HUDEP-2 (cell line): ENCODE measurements around the gene NR2F1-AS1.

Experiments
- DNase-seq, 76 experiments: peaks; one replicate each; lab custom pipeline; 2025; ENCODE audit not compliant: unreplicated experiment in 76 of 76; lab: John Stamatoyannopoulos, UW

The NR2F1-AS1 gene

DNA sequence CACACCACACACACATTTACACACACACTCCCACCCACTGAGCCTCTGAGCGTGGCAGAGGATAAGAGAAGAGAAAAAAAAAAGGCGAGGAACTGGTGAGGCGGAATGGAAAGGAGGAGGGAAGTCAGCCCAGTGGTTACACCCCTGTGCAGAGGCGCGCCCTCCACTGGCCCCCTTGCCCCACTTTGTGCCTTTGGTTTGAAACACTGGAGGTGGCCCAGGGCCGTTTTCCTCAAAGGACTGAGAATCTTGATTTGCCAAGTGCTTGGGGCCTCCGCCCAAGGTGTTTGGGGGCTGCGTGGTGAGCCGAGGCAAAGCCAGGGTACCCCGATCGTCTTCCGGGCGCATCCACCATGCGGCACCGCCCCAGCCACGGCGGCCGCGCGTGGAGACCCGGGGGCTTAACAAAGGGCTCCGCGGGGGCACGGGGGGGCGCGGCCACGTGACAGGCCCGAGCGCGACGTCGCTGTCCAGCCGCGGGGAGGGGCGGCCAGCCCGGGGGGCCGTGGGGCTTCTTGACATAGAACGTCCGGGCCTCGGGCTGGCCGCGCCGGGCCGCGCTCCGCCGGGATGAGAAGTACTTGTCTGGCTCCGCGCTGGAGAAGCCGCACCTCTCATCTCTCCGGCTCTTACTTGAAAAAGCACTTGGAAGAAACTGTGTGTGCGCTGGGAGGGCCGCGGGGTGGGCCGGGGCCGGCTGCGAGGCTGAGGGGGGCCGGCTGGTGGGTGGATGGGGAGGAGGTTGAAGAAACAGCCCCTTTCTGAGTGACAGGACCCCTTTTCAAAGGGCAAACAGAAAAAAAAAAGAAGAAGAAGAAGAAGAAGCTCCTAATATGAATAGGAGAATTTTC, 23.0 kb upstream of the NR2F1-AS1 start:
- no peak for DNase-seq

DNA sequence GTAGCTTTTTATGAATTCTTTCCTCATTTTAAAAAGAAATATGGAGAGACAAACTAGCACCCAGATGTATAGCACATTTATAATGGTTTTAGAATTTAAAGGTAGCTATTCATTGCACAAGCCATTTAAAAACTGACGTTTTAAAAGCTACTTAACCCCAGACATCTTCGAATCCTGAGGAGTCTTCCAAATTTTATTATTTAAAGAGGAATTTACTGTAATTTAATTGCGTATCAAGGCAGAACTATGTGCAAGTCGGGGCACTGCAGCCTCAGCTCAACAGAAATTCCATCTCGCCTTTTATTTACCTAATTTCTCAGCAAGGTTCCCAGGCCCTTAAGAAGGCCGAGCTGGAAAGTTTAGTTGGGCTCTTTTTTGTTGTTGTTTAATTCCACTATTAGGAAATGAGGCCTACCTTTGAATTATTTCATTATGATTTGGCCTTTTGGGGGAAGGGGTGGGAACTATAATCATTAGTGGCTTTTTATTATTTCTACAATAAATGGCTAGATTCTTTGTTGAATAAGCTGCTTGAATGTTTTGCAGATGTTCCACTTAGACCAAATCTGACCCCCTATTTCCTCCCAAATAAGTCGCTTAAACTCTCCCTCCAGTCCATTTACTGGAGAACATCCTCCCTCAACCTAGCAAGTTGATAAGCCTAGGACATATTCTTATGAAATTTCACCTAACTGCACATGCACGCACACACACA, 22.2 kb upstream of the NR2F1-AS1 start:
- DNase-seq: no peak

DNA sequence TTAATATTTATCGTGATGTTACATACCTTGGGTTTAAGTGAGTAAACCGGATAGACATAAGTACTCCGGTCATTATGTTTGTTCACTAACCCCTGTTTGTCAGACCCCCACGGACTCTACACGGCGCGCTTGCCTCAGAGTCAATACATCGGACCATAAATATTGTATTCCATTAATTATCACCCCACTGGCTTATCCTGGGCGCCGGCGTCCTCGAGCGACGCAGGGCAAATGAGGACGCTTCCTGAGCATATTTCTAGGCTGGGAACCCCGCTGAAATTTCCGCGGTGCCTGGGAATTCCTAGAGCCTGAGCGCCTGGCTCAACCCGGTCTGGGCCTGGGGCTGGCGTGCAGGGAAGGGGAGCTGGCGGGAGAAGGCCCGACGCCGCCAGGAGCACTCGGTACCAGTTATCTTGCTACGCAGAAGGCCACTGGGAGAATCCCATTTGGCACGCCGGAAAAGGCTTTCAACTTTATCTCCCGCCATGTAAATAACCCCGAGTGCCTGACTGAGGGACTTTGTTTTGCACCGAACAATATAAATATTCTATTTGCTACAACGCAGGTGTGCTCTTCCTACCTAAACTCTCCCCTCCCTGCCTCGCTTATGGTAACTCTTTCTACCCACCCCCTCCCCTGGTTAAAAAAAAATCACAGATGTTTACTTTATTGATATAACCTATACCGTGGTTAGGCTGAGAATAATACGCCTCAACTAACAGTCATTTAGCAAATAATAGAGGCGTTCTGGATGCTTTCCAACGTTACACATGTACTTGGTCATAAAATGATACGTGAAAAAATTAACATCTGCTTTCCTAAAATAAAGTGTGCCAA, 21.4 kb upstream of the NR2F1-AS1 start:
- DNase-seq: no peak

DNA sequence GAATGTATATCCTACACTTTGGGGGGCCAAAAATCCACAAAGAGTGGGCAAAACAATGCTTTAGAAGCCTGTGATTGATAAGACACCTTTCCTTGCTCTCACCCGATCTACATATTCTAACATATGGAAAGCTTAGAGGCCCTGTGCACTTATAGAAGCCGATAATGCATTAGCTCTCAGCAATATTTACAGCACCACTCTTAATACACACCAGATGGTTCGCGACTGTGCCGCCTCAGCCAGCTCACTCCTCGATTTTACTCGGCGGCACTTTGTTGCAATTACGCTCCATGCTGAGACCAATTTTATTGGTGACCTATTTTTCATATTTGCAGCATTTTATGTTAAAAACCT, 20.8 kb upstream of the NR2F1-AS1 start:
- no peak for DNase-seq

DNA sequence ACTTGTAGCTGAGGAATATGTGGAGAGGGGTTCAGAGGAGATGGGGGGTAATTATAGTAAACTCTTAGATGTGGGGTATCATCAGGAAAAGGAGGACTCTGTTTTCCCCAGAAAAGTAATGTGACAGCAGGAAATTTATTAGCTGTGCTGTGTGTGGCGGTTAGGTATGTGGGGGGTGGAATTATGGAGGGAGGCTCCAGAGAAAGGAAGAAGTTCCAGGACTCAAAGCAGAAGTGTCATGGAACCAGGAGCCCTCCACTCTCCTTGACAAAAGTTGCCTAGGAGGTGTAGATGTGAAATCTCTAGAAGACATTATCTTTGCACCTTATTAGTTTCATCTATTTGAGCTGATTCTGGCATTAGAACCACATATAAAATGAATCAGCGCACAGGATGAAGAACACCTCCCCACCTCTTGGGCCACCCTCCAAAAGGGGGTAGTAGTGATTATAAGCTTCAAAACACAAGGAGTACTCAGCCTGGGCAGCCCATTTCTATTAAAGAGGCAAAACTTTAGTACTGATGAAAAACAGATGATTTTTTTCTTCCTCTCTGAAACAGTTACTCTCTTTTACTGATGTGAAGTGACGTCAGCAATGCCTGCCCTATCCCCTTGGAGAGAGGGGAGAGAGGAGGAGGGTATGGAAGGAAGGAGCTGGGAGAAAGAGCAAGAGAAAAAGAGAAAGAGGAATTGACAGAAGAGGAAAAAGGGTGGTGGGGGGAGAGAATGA, 20.2 kb upstream of the NR2F1-AS1 start:
- DNase-seq: no peak

DNA sequence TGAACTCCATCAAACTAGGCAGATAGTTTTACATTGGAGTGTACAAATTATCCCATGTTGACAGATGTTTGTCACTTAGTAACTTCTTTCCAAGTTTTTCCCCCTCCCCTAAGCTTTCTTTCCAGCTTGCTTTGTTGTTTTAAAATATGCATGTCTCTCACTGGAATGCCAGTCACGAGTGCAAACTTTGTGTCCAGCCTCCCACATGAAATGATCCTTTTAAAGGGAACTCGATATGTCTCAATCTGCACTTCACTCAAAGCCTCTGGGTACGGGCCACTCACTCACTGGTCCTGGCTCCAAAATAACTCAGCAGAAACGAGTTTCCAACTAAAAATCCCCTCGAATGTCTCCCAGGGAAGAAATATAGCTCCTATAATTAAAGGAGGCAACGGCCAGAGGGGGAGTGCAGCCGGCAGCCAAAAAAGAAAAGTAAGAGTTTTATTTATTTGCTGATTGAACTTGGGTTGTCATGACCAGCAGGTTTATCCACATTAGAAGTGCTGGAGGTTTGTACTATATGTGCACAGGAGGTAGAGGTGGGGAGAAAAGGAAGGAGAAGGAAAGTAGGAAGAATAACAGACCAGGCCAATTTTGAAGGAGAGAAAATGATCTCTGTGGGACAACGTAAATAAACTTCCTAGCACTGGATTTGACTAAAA, 19.5 kb upstream of the NR2F1-AS1 start:
- no peak for DNase-seq

DNA sequence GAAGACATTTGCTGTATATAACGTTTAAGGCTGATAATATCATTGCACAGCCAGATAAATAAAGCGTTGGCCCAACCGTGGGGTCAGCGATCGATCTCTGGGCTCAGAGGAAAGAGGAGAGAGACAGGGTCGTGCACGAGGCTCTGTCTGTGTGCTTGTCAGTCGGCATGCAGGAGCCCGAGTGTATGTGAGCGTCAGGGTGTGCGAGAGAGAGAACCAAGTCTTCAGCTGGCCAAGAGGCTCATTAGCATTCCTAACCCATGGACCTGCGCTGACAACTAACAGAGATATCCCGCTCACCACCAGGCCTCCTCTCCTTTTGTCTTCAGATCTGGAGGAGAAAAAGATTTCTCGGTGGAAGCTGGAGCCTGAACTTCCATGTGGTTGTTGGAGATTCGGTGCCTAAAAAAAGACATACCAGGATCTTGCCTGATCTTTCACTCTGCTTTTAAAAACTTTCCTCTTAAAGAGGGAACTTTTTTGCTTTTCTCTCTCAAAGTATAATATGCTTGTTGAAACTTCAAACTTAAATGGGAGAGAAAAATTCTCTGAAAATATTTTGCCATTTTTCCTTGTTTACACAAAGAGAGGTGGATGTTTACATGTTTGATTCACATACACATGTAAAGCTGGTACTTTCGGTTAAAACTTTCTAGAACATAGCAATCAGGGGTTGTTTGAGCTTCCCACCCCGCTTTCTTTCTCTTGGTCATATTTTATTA, 18.5 kb upstream of the NR2F1-AS1 start:
- no peak for DNase-seq

DNA sequence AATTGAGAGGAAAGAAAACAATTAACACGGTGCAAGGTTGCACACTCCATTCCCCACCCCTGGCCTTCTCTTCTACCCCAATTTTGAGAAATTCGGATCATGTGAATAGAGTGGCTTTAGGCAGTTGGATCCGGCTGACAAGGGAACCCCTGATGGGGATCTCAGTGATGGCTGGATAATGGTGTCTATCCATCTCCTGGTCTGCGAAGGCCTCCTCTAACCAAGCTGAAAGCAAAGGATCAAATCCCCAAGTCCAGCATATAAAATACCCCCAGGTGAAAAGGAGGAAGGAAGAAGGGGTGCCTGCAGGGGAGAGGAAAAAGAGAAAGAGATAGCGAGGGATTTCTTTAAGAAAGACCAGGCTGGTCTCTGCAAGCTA, 18.0 kb upstream of the NR2F1-AS1 start:
- DNase-seq: no peak

DNA sequence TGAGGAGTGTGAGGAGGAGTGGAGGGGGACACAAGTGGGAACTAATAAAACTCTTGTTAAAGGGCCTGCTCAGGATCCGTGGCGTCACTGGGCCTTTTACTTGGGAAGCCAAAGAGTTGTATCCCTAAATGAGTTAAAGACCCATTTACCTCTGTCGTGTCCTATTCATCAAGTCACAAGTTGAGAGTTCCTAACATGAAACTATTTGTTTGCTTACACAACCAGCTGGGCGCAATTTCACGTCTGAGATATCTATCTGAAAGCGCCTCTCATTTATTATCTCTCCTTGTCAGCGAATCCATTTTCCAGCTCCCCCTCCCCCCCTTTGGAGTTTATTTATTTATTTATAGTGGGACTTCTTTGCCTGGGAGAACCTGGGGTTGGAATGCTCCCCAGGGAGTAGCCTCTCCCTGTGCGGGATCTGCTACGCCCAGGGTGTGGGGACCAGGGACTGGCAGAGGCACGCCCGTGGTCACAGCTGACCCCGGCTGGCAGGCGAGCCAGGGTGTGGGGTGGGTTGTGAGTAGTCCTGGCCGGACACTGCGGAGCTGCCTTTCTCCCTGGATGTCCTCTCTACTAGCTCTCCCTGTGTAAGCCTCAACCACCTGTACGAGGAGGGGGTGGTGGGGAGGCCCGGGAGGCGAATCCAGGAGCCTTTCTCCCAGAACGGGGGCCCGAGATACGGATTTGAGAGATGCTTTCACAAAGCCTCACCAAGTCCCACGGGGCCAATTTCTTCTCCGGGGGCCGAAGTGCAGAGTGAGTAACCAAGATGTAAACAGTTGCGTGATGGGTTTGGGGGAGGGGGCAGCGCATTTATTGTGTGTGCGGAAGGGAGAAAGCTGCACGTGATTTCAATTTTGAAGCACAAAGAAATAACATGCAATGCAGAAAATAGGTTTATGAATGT, 17.3 kb upstream of the NR2F1-AS1 start:
- no peak for DNase-seq

DNA sequence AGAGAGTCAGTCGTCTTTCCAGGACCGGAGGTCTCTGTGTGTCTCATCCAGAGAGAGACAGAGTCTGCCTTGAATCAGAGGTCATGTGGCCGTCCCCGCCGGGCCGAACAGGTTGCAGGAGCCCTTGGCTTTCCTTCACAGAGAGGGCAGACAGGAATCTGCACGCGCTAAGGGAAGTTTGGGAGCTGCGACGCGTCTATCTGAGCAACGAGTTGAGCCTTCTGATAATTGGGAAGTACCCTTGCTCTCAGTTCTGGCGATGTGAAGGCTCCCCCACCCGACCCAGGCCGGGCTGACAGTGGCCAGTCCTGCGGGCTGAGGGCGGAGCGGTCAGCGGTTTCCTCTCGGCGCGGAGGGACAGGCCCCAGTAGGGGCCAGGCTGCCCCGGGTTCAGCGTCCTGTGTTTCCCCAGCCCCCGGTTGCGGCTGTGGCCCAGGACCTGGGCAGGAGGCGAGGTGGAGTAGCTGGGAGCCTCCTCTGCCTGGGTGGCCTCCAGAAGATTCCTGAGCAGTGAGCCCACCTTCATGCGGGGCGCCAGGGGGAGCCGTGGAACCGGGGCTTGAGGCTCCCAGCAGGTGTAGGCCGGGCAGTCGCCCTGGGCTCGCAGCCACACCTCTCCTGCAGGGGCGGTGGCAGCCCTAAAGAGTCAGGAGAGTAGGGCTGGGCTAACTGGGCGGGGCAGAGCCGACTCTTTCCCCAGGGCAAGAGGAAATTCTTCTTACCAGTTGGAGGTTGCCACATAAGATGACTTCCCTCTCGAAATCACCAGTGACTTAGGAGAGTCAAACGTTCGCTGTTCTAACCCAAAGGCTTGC, 15.9 kb upstream of the NR2F1-AS1 start:
- DNase-seq: peak in 1 of 76 experiments; percentile 5

DNA sequence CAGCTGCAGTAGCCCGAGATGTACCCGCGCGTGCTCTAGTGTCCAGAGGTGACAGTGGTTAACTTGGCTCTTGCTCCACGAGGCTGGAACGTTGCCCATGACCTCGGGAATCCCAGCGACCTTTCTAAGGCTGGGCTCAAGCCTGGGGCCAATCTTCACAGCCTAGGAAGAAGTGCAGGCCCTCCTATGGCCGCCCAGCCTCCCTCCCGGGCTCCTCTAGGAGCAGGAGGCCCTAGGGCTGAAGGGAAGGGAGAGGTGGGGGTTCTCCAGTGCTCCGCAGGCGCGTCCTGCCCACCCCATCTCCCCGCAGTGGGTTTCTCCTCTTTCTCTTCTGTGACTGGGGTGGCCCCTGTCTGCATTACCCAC, 15.3 kb upstream of the NR2F1-AS1 start:
- no peak for DNase-seq

DNA sequence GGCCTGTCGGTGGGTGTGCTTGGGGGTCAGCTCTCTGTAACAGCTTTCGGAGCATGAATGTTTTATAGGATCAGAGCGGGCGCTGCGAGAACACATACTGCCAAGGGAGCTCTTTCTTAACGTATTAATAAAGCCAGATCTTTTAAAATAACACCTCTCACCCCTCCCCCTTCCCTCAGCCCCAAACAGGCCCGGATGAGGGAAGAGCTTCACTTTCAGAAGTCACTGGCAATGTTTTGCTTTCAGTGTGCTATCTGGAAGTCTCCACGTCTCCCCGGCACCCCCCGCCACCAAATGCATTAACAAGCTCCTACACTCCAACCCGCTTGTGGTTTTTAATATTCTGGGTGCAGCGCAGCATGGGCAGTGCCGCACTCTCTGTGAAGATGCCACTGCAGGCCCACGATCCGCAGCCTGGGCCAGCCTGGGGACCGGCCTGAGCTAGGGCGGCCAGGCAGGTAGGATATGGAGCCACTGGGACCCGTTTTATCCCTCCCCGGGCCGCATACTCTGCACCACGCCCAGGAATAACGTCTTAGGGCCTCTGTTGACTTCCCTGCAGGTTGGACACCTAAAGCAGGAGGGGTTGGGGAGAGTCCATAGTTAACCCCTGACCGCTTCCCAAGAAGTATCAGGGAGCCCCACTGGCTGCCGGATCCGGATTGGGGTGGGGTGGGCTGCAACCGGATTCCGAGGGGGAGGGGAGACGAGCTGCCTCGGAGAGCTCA, 14.6 kb upstream of the NR2F1-AS1 start:
- DNase-seq: no peak

DNA sequence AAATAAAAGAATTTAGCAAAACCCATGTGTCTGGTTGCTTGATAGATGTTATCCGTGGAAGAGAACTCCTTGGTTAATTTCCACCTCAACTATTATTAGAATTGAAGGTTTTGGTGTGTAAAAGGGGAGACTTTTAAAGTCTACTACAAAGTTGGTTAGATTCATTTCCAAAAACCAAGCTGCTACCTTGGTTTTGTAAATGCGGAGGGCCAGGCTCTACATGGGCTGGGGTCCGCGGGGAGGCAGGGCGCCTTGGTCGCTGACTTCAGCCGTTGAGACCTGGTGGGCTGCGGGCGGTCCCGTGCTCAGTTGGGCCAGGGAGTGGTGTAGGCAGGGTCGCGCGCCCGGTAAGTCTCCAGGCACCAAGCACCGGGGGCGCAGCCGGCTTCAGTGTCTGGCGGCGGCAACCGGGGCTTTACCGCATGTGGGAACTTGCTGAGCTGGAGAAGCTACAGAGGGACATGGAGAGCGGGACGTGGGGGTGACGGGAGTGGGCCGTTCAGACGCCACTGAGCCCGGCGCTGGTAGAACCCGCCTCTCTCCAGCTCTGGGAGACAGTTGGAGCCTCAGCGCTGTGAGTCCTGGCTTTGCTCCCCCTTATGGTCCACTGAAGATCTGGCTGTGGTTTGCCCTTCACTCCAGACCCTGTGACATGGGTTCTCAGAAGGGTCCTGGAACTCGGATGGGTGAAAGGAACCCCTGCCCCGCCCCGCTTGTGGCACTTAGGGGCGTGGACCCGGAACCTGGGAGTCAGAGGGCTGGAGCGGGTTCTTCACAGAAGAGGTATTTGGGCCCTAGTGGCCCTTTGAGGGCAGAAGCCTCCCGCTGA, 13.8 kb upstream of the NR2F1-AS1 start:
- DNase-seq: no peak

DNA sequence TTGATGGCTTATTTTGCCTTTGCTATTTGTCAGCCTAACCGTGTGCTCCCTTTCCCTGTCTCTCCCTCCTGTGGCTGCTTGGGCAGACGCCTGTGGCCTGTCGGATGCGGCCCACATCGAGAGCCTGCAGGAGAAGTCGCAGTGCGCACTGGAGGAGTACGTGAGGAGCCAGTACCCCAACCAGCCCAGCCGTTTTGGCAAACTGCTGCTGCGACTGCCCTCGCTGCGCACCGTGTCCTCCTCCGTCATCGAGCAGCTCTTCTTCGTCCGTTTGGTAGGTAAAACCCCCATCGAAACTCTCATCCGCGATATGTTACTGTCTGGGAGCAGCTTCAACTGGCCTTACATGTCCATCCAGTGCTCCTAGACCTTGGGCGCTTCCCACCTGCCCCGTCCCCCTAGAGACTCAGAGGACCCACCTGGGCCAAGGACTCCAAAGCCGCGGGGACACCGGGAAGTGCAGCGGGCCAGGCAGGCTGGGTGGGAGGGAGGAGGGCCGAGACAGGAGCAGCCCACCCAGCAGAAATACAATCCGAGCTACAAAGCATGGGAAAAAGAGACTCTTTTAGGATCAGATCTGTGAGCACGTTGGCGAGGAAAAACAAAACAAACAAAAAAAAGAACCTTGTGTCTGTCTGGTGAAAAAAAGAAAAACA, 12.6 kb upstream of the NR2F1-AS1 start:
- DNase-seq: no peak

DNA sequence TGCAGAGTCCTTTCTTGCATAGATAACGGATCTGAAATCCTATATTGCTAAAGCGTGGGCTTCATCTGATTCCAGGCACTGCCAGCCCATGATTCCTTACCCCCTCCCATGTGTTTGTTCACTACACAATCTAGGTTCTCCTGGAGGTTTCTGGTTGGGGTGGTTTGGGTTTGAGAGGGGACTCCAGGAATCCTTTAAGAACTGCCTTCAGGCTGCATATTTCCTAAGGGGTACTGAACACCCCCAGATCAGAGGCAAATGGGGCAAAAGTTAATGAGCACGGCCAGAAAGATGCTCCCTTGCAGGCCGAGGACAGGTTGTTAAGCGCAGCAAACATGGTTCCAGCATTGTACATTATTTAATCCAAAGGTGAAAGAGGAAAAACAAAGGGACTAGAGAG, 11.9 kb upstream of the NR2F1-AS1 start:
- DNase-seq: no peak
